ENCODE results near the gene LTB4R.

DNA sequence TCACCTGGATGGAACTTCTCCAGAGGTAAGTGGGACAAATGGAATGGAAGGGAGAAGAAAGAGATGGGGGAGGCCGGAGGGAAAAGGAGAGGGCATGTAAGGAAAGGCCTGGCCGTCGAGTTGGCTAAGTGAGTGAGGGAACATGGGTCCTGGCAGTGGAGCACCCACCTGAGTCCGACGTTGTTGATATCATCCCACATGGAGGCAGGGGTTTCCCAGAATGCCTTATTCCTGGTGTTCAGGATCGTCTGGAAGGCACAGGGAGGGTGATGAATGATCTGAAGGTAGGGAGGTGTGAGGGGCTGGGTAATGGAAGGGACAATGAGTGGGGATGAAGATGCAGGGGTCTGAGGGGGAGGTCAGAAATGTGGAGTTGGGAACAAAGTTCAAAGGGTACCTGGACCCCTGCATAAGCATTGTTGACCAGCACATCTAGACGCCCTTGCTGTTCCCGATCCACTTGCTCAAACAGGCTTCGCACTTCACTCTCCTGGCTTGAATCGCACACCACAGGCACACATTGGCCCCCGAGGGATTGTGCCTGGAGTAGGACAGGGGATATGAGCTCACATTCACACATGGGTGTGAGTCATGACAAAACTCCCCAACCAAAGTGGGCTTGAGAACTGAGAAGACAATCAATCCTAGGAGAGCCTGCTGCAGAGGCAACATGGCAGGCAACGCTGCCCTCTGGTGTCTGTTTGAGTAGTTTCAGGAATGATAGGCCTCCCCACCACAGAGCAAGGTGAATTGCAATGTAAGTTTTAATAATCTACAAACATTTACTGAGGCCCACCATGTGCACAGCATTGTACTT lies 14.8 kb upstream of the LTB4R start:
- no peak for TF ChIP-seq POLR2A (IDR thresholded peaks at IDR 0.05)
- TF ChIP-seq EP300 (IDR thresholded peaks at IDR 0.05) = no peak
